A673 (cell line): ENCODE measurements around the gene VRTN. TPM values are rescaled to one million over a fixed set of nuclear protein-coding genes. Genes with fewer than 3 reads are reported as not detected.
"Not testable (repeated sequence)": the region's sequence is repeated elsewhere in the genome, so short reads cannot be mapped to it uniquely, and the experiment has no call there.

Experiments
- BruUV-seq: library from RNA; stranded (reverse); fragments of 400-500 nt; replicated peaks from 2 replicates; lab custom pipeline; 2021; lab: Mats Ljungman, UMichigan
- CTCF ChIA-PET: fragments of 300-600 bp; sonication (Branson Sonifier 250); formaldehyde crosslinking; loops from one replicate; lab custom pipeline; 2022; ENCODE audit warnings: antibody characterized with exemption; lab: Charles Lee
- POLR2A ChIA-PET: fragments of 300-600 bp; sonication (Branson Sonifier 250); formaldehyde crosslinking; loops from one replicate; lab custom pipeline; 2022; ENCODE audit warnings: antibody characterized with exemption; ENCODE audit not compliant: low non-redundant PET; lab: Charles Lee
- DNase-seq: peaks from one replicate; pipeline ENCODE4 v3.0.0-alpha.2; 2015; ENCODE audit warnings: low spot score
- H3K27ac ChIP-seq: fragments of 200-600 bp; sonication (generic); 2 replicates; pipeline ENCODE4 v1.5.1; 2016; ENCODE audit warnings: mixed run types, low read depth, mild to moderate bottlenecking, mixed read lengths, antibody characterized with exemption, low read length; ENCODE audit not compliant: poor library complexity, severe bottlenecking
- H3K27me3 ChIP-seq: fragments of 200-600 bp; sonication (generic); replicated peaks from 2 replicates; pipeline ENCODE4 v1.6.1; 2017; ENCODE audit warnings: mixed run types, low read depth, mild to moderate bottlenecking, mixed read lengths, antibody characterized with exemption, low read length; ENCODE audit not compliant: insufficient read depth, poor library complexity
- H3K36me3 ChIP-seq: fragments of 200-600 bp; sonication (generic); 2 replicates; pipeline ENCODE4 v1.6.1; 2016; ENCODE audit warnings: mixed run types, mild to moderate bottlenecking, mixed read lengths, antibody characterized with exemption, low read length; ENCODE audit not compliant: insufficient read depth, poor library complexity, severe bottlenecking
- H3K4me1 ChIP-seq: fragments of 200-600 bp; sonication (generic); 2 replicates; pipeline ENCODE4 v1.6.1; 2017; ENCODE audit warnings: mixed run types, mild to moderate bottlenecking, mixed read lengths, antibody characterized with exemption, low read length; ENCODE audit not compliant: insufficient read depth, poor library complexity, severe bottlenecking
- H3K4me3 ChIP-seq: fragments of 200-600 bp; sonication (generic); 2 replicates; pipeline ENCODE4 v1.5.1; 2016; ENCODE audit warnings: low read depth, mixed run types, mild to moderate bottlenecking, mixed read lengths, low read length; ENCODE audit not compliant: poor library complexity, severe bottlenecking
- H3K9me3 ChIP-seq: fragments of 200-600 bp; sonication (generic); 2 replicates; pipeline ENCODE4 v1.6.1; 2016; ENCODE audit warnings: mixed run types, low read depth, mild to moderate bottlenecking, mixed read lengths, antibody characterized with exemption, low read length; ENCODE audit not compliant: poor library complexity, severe bottlenecking
- EZH2 ChIP-seq: fragments of 200-600 bp; sonication (generic); IDR thresholded peaks from 2 replicates; pipeline ENCODE4 v1.6.1; 2017; ENCODE audit warnings: borderline replicate concordance, low read depth, mild to moderate bottlenecking, mixed read lengths, antibody characterized with exemption, low read length; ENCODE audit not compliant: poor library complexity, severe bottlenecking
- intact Hi-C: fragments of 100-400 bp; cut with micrococcal nuclease; formaldehyde crosslinking; loops from one replicate; pipeline ENCODE4 v1.10.0; 2022; ENCODE audit not compliant: unreplicated experiment
- total RNA-seq: library from RNA; stranded (reverse); gene quantifications from 2 replicates; pipeline ENCODE4 v1.2.3, GENCODE V29; 2021
- TF ChIP-seq, protein P1 (sequence below): fragments of 300-800, 200-600 bp; sonication (generic); conservative IDR thresholded peaks from 2 replicates; pipeline ENCODE4 v1.5.1; 2017; ENCODE audit warnings: low read depth, mild to moderate bottlenecking, antibody characterized with exemption, low read length, moderate library complexity, mixed read lengths

VRTN gene
- total RNA-seq, 1 experiment from 2014 or later, result not detected

DNA sequence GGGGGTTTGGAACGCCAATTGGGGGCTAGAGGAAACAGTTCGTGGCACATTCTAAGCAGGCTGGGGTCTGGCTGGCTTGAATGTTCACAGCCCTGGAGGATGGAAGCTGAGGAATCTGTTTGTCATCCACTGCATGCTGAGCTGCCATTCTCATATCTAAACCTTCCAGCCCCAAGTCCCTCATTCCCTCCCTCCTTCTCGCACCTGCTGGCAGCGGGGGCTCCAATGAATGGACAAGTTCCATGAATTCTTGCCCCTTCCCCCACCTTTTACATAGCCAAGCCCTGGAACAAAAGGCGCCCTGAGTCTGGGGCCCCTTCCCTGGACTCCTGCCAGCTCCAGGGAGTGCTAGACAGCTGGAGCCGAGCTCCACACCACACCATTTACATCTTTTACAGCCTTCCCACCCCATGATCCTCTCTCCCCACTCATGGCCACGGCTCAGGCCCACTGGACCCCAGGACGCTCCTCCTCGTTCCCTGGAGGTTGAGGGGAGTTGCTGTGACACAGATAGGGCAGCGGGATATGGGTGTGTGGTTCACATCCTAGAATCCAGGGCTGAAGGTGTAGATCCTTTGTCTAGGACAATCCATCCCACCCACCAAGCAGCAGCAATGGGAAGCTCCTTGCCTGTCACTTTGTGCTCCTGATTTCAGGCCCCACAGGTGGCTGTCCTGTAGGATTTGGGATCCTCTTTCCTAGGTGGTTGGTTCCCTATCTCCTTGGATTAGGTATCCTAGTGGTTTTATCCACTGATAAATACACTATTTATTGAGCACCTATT, 21.7 kb upstream of the VRTN start:
- POLR2A ChIA-PET, result no interaction called here
- Histone ChIP-seq H3K27me3 (no peaks in the 10 kb centered on the region), H3K4me1 (peaks cover 6% of the 10 kb centered on the region), H3K4me3 (no peak overlapping the region), H3K9me3 (no peaks in the 10 kb centered on the region), H3K36me3 (no peaks in the 10 kb centered on the region), H3K27ac (no peak overlapping the region)
- intact Hi-C loops, result no loop called here
- DNase-seq, result peak; percentile 43
- BruUV-seq, result no TSS peak
- TF ChIP-seq, protein P1, sequence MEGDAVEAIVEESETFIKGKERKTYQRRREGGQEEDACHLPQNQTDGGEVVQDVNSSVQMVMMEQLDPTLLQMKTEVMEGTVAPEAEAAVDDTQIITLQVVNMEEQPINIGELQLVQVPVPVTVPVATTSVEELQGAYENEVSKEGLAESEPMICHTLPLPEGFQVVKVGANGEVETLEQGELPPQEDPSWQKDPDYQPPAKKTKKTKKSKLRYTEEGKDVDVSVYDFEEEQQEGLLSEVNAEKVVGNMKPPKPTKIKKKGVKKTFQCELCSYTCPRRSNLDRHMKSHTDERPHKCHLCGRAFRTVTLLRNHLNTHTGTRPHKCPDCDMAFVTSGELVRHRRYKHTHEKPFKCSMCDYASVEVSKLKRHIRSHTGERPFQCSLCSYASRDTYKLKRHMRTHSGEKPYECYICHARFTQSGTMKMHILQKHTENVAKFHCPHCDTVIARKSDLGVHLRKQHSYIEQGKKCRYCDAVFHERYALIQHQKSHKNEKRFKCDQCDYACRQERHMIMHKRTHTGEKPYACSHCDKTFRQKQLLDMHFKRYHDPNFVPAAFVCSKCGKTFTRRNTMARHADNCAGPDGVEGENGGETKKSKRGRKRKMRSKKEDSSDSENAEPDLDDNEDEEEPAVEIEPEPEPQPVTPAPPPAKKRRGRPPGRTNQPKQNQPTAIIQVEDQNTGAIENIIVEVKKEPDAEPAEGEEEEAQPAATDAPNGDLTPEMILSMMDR, result no peak
- TF ChIP-seq EZH2, result no peak
- CTCF ChIA-PET, result no interaction called here

DNA sequence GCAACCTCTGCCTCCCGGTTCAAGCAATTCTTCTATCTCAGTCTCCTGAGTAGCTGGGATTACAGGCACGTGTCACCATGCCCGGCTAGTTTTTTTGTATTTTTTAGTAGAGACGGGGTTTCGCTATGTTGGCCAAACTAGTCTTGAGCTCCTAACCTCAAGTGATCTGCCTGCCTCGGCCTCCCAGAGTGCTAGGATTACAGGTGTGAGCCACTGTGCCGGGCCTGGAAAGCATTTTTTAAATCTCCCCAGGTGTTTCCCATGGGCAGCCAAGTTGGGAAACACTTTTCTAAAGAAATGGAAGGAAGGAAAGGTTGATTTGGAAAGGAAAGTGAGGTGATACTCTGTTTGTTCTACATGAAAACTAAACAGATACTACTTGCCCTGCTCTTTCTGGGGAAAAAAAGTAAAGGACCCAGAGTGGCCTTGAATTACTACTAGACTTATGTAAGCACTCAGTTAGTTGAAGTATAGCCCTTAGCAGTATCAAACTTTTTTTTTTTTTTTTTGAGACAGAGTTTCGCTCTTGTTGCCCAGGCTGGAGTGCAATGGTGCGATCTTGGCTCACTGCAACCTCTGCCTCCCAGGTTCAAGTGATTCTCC, 18.2 kb upstream of the VRTN start:
- H3K4me1 ChIP-seq, POLR2A ChIA-PET, H3K27me3 ChIP-seq, DNase-seq, H3K9me3 ChIP-seq, BruUV-seq, intact Hi-C loops, H3K36me3 ChIP-seq, H3K27ac ChIP-seq, H3K4me3 ChIP-seq, CTCF ChIA-PET: not testable (repeated sequence)

DNA sequence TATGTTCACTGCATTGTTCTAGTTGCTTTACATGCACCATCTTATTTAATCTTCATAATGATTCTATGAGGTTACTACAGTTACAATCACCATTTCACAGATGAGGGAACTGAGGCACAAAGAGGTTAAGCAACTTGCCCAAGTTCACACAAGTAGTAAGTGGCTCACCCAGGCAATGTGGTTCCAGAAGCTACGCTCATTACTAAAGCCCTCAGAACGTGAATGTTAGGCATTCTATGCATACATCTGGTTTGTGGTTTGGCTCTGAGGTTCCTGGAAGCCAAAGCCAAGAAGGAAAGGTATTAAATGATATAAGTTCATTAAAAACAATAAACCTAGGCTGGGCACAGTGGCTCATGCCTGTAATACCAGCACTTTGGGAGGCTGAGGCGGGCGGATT, 14.4 kb upstream of the VRTN start:
- no peaks in the 10 kb centered on the region for H3K36me3 ChIP-seq
- no peak overlapping the region for H3K27ac ChIP-seq
- ChIA-PET POLR2A (no interaction called here), CTCF (no interaction called here)
- intact Hi-C loops, result no loop called here
- H3K27me3 ChIP-seq, result no peaks in the 10 kb centered on the region
- no peaks in the 10 kb centered on the region for H3K9me3 ChIP-seq
- TF ChIP-seq, protein P1, result no peak
- TF ChIP-seq EZH2, result no peak
- H3K4me3 ChIP-seq, result no peak overlapping the region
- BruUV-seq, result no TSS peak
- H3K4me1 ChIP-seq, result no peaks in the 10 kb centered on the region
- DNase-seq, result no peak

DNA sequence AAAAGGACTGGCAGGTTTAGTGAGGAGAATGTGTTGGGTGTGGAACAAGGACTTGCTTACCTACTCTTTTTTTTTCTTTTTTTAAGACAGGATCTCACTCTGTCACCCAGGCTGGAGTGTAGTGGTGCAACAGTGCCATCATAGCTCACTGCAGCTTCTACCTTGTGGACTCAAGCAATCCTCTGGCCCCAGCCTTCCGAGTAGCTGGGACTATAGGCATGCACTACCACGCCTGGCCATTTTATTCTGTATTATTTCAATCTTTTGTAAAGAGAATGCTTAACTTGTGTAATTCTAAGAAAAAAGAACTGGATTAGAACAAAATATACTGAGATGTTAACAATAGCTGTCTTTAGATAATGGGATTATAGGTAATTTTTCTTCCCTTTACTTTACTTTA, 1.9 kb upstream of the VRTN start:
- TF ChIP-seq, protein P1, result no peak
- no peak for TF ChIP-seq EZH2
- Histone ChIP-seq H3K4me1 (no peaks in the 10 kb centered on the region), H3K9me3 (no peaks in the 10 kb centered on the region), H3K36me3 (no peaks in the 10 kb centered on the region), H3K4me3 (no peak overlapping the region), H3K27ac (no peak overlapping the region), H3K27me3 (no peaks in the 10 kb centered on the region)
- no peak for DNase-seq
- intact Hi-C loops, result no loop called here
- no TSS peak for BruUV-seq
- CTCF ChIA-PET, result no interaction called here
- POLR2A ChIA-PET, result no interaction called here
